ENCODE data around the gene SHKBP1.

The SHKBP1 gene

DNA sequence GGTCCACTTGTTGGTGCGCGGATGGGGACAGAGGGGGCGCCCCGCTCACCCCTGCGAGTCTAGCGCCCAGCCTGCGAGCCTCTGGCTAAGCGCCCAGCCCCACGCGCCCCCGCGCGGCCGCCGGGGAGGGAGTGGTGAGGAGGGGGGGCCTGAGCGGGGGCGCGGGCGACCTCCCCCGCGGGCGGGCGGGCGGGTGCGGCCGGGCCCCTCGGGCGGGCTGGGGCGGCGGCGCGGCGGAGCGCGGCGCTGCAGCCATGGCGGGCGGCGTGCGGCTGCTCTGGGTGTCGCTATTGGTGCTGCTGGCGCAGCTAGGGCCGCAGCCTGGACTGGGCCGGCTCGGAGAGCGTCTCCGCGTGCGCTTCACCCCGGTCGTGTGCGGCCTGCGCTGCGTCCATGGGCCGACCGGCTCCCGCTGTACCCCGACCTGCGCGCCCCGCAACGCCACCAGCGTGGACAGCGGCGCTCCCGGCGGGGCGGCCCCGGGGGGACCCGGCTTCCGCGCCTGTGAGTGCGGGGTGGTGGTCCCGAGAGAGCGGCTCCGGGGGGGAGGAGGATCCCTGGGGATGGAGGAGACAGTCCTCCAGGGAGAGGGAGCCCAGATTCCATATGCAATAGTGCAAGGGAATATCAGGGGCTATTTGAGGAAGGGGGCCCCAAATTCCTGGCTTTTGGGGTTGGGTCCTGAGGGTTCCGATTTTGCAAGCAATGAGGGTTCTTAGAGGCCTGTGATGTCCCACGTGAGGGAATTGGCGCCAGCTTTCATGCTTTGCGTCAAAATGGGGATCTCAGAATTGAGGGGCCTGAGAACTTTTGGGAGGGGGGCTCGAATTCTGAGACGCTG is 24.7 kb downstream of the SHKBP1 start, which contains the start of gene LTBP4:
TSS of gene LTBP4 (plus strand) at position 236 of the 841 bp plus-strand sequence. CDS start at position 255, 19 bp downstream.
- DNase-seq: peak in 1 of 2 donors; percentile 56

DNA sequence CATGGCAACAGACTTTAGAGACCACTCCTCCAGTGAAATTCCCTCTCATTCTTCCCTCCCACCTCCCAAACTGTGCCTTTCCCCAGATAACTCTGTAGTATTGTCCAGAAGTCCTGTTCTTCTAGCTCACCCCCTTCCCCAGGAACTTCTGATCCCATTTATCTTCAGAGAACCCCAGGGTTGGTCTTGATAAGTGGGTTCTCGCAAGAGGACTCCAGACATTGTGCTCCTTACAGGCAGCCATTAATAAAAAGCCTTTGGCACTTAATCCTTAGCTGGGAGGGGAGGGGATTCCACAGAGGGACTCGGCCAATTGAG is 26.4 kb downstream of the SHKBP1 start:
- DNase-seq: no peak

DNA sequence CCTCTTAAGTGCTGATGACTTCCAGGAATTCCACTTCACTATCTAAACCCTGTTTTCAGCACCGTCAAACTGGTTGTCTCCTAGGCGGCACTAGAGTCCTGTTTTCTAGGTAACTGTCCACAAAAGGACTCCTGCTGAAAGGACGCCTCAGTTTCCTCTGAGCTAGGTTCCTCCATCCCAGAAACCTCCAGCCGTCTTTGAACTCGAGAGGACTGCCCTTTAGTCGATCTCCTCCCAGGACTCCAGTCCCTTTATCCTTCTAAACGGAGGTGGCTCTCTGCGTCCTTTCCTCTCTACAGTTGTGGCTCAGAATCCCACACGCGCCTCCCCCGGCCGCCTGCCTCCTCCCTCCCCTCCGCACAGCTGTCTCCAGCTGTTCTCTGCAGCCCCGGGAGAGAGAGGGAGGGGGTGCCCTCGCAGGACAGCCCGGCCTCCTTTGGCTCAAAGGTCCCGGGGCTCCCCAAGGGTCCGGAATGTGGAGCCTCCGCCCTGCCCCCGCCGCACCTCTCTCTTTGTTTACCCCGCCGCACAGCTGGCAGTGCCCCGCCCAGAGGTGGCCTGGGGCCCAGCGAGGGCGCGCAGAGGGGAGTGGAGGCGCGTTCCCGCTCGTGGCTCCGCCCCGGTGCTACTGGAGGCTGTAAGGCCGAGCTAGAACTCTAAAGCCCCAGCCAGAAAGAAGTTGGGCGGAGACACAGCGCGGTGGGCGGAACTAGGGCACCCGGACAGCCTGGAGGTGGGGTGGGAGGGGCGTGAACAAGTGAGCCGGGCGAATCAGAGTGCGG is 26.9 kb downstream of the SHKBP1 start:
- peak; percentile 98 to 99 for DNase-seq

DNA sequence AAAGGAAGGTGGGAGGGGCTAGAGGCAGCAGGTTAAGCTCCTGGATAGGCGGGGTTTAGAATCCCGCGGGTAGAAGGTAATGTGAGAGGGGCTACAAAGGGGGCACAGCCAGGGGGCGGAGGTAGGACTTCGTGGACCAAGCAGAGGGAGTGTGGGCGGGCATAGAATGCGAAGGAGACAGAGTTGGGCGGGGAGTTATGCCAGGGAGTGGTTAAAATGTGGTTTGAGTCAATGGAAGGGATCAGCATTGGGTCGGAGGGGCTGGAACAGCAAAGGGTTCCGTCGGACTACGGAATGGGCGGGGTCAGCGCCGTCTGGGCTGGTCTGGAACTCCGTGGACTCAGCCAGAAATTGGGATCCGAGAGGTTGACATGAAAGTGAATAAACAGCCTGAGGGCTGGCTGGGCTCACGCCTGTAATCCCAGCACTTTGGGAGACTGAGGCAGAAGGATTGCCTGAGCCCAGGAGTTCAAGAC is 27.5 kb downstream of the SHKBP1 start:
- DNase-seq: no peak

DNA sequence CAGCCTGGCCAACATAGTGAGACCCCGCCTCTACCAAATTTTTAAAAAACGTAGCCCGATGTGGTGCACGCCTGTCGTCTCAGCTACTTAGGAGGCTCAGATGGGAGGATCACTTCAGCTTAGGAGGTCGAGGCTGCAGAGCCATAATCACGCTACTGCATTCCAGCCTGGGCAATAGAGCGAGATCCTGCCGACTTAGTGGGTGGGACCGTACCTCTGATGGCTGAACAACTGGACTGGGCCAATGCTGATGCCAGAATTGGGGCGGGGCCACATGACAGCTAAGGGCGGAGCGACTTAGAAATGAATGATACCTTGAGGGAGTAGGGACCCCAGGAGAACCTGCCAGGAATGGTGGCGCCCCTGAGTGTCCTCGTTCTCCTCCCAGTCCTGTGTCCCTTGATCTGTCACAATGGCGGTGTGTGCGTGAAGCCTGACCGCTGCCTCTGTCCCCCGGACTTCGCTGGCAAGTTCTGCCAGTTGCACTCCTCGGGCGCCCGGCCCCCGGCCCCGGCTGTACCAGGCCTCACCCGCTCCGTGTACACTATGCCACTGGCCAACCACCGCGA is 28.1 kb downstream of the SHKBP1 start:
- DNase-seq: peak in 1 of 2 donors; percentile 35

DNA sequence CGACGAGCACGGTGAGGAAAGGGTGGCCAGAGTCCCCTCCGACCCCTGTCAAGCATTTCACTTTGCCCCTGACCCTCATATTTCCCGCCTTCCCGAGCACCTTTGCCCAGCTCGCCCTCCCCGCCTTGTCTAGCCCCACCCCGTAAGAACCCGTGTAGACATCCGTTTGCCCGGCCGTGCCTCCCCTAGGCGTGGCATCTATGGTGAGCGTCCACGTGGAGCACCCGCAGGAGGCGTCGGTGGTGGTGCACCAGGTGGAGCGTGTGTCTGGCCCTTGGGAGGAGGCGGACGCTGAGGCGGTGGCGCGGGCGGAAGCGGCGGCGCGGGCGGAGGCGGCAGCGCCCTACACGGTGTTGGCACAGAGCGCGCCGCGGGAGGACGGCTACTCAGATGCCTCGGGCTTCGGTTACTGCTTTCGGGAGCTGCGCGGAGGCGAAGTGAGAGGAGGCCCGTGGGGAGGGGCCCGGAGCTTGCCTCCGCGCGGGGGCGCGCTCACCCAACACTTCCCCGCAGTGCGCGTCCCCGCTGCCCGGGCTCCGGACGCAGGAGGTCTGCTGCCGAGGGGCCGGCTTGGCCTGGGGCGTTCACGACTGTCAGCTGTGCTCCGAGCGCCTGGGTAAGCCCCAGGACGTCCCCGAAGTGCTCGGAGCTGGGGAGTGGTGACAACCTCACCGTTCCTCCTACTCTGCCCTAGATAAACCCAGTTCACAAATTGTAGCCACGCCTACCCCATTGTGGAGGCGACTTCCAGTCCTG is 28.7 kb downstream of the SHKBP1 start:
- peak; percentile 83 to 91 for DNase-seq

DNA sequence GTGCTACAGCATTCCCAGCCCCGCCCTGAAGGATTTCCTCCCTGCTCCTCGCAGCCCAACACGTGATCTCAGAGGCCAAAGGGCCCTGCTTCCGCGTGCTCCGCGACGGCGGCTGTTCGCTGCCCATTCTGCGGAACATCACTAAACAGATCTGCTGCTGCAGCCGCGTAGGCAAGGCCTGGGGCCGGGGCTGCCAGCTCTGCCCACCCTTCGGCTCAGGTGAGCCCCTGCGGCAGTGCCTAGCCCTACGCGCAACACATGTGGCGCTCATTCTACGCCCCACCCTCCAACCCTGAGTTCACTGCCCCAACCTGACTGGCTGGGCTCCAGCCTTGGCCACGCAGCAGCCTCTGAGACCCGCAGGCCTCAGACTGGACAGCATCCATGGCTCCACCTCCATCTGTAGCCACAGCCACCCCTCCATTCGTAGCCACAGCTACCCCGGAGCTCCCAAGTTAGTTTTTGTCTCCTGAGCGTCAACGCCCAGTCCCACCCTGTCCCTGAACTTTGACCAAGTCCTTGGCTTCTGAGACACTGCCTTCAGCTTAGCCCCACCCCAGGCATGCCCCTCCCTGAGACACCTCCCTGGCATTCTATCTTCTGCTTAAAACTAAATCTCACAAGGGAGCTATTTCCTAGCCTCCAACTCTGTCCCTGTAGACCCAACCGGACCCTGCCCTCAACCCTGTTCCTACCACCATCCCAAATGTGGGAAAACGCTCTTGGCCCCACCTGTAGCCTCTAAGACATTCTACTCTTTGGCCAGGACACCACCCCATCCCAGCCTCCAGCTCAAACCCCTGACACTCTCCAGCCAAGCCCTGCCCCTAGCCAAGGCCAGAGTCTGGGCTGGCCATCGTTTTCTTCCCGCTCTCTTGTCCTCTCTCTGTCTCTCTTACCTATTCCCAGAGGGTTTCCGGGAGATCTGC is 30.9 kb downstream of the SHKBP1 start:
- DNase-seq: no peak

DNA sequence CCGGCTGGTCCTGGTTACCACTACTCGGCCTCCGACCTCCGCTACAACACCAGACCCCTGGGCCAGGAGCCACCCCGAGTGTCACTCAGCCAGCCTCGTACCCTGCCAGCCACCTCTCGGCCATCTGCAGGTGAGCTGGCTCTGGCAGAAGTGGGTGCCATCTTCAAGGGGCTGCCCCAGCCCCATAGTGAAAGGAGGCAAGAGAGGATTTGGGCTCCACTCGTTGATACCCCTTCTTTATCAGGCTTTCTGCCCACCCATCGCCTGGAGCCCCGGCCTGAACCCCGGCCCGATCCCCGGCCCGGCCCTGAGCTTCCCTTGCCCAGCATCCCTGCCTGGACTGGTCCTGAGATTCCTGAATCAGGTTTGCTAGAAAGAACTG is 31.6 kb downstream of the SHKBP1 start:
- DNase-seq: no peak

DNA sequence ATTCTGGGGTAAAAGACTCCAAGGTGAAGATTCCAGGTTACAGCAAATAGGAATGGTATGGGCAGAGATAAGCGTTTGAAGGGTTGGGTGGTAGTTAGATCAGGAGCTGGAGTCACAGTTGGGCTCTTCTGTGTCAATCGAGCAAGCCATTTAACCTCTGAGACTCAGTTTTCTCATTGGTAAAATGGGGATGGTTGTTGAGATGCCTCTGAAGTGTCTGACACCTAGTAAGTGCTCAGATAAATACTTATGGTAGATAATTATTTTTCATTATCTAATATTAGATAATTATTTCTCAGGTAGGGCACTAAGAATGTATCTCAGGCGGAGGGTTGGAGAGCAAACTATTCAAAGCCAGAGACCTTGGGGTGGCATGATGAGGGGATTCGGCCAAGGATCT is 32.3 kb downstream of the SHKBP1 start:
- no peak for DNase-seq

DNA sequence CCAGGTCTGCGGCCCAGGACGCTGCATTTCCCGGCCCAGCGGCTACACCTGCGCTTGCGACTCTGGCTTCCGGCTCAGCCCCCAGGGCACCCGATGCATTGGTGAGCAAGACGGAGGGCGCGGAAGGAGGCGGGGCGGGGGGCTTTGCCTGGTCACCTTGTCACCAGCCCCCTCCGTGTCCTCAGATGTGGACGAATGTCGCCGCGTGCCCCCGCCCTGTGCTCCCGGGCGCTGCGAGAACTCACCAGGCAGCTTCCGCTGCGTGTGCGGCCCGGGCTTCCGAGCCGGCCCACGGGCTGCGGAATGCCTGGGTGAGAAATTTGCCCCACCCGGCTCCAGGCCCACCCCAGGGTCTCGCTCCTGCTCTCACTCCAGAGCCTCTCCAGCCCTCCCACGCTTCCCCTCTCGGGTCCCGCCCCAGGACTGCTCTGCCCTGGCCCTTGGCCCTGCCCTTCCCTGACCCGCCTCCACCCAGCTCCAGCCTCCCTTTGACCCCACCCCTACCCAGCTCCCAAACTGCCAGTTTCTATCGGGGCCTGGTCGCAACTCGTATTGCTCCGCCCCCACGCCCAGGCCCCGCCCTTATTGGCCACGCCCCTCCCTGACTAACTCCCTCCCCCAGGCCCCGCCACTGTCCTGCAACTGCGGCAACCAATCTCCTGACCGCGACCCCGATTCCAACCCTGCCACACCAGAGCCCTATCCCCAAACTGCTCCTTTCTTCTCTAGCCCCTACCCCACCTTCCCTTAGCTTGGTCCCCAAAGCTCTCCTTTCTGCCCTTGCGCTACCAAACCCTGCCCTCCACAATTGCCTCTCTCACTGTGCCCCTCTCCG is 33.1 kb downstream of the SHKBP1 start:
- peak; percentile 85 to 90 for DNase-seq

DNA sequence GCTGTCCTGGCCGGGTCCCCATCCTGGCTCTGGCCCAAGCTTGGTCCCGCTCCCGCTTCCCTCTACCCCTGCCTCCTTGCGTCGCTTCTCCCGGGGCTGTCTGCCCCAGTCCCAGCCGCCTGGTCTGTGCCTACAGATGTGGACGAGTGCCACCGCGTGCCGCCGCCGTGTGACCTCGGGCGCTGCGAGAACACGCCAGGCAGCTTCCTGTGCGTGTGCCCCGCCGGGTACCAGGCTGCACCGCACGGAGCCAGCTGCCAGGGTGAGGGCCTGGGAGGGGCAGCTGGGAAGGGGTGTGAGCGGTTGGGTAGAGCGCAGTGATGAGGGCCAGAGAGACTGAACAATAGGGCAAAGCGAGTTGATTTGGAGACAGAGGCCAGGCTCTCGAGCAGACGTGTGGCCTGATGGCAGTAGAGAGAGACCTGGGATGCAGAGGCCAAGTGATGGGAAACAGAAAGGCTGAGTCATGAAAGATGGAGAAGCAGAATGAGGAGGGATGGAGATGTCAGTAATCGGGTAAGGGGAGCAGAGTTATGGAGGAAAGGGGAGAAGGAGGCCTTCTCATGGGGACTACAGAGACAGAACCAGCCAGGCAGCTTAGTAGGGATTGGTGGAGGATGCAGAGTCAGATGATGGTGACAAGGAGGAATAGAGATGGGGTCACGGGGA is 33.9 kb downstream of the SHKBP1 start:
- peak; percentile 70 to 78 for DNase-seq

DNA sequence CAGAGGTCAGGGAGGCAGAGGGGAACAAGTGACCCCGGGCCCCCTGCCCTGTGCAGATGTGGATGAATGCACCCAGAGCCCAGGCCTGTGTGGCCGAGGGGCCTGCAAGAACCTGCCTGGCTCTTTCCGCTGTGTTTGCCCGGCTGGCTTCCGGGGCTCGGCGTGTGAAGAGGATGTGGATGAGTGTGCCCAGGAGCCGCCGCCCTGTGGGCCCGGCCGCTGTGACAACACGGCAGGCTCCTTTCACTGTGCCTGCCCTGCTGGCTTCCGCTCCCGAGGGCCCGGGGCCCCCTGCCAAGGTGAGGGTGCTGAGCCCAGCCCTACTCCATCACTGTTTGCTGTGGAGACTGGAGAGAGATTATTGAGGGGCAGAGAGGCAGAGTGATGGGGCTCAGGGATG is 34.4 kb downstream of the SHKBP1 start:
- peak in 1 of 2 donors; percentile 40 for DNase-seq

DNA sequence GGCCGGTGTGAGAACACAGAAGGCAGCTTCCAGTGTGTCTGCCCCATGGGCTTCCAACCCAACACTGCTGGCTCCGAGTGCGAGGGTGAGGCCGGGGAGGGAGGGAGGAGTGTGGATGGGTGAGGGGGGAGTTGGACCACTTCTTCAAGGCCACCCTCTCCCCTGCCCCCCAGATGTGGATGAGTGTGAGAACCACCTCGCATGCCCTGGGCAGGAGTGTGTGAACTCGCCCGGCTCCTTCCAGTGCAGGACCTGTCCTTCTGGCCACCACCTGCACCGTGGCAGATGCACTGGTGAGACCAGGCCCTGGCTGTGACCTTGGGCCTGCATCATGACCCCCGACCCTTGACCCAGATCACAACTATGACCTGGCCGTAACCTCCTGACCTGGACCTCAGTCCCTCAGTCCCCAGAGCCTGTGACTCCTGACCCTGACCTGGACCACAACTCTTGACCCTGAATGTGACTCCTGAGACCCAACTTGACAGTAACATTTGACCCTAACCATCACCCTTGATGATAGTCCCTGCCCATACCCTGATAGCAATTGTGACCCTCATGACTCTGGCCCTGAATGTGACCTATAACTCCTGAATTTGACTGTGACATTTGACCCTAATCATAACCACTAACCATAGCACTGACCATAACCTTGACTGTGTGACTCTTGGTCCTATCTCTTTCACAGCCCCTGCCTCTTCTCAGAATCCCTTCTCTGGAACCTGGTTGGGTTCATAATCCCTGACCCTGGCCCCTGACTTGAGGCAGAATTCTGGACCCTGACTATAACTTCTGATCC is 35.4 kb downstream of the SHKBP1 start:
- DNase-seq: no peak

DNA sequence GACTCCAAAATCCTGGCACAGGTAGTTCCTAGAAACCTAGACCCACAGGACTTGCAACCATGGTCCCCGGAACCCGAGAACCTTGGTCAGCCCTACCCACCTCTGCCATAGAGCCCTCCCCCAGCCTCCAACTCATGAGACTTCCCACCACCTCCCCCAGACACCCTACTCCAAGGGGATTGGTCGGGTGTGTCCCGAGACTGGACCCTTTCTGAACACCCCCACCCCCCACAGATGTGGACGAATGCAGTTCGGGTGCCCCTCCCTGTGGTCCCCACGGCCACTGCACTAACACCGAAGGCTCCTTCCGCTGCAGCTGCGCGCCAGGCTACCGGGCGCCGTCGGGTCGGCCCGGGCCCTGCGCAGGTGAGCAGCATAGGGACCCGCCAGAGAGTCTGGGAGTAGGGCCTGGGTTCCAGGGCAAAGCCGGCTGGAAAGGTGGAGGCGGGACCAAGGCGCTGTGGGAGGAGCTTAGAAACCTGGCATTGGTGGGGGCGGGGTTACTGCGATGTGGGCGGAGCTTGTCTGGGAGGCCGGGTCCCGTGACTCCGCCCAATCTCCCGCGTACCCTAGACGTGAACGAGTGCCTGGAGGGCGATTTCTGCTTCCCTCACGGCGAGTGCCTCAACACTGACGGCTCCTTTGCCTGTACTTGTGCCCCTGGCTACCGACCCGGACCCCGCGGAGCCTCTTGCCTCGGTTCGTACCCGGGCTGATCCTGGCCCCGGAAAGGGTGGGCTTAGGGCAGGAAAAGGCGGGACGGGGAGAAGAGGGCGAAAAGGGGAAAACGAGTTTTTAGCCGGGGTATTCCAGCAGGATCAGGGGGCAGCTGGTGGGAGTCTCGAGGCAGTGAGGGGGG is 36.4 kb downstream of the SHKBP1 start:
- peak; percentile 71 to 77 for DNase-seq

DNA sequence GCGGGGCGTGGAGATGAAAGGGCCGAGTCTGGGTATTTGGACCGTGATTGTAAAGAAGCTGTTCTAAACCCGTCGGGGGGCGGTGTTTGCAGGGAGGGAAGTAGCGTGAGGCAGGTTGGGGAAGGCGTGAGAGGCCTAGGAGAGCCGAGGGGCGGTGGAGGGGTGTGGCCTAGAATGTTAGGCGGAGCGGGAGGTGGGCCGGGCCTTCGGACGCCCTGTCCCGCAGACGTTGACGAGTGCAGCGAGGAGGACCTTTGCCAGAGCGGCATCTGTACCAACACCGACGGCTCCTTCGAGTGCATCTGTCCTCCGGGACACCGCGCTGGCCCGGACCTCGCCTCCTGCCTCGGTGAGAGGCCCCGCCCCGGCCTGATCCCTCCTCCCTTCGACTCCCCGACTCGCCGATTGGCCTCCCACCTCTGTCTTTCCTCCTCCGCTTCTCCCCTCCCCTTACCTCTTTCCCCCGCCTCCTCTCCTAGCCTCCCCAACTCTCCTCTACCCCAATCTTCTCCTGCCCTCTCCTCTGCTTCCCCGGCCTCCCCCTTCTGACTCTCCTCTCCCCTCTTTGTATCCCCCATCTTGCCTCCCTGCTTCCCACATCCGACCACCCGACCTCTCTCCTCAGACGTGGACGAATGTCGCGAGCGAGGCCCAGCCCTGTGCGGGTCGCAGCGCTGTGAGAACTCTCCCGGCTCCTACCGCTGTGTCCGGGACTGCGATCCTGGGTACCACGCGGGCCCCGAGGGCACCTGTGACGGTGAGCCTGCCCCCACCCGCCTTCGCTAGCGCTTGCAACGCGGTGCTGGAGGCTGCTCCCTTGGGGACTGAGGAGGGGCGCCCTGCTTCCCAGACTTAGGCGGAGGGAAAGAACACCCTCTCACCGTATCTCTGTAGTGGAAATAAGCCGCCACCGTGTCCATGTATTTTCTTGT is 37.3 kb downstream of the SHKBP1 start:
- peak; percentile 84 to 86 for DNase-seq

DNA sequence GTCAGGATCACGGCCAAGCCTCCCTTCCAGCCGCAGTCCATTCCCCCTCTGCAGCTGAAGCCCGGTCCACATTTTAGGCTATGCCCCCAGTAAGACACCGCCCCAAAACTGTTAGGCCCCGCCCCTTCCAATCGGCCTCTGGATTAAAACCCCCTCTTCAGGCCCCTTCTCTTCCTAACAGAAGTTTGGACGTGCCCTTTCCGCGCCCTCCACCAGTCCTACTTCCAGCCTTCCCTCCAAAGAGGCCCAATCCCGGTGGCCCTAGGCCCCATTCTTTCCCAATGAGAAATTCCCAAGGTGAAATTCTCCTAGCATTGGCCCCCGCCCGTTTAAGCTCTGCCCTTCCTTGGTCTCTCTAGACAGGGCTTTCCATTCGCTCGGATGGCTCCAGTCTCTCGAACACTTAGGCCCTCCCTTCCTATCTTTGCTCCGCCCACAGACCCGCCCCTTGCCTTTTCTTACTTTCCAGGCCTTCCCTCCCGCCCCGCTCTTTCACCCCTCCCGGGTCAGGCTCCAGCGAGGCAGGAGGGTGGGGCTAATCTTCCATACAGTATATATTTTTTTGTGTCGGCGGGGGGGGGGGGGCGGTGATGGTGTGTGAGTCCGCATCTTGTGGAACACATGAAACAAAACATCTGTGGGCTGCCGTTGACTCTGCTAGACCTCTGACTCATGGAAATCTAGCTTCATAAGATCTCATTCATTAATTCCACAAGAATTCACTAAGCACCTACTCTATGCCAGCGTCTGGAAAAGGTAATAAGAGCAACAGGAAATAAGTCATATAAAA is 38.1 kb downstream of the SHKBP1 start:
- peak; percentile 69 to 86 for DNase-seq
